Spleen (tissue), 7 donors: ENCODE measurements around the gene DDOST.

Experiments
- CTCF ChIP-seq, 11 experiments: fragments of 200-600 bp in 7 of 11; fragments of 450-650 bp in 4 of 11; sonication (generic) in 4 of 11; IDR thresholded peaks in 8 of 11; conservative IDR thresholded peaks in 3 of 11; 1 replicate in 7 of 11; 2 replicates in 4 of 11; pipeline versions ENCODE4 v1.4.0 to v1.8.0; 2016 to 2021; ENCODE audit warnings: antibody characterized with exemption in 11 of 11, inconsistent platforms in 4 of 11, mild to moderate bottlenecking in 1 of 11
- POLR2AphosphoS5 ChIP-seq, 3 donors: sonication (generic); formaldehyde crosslinking; IDR thresholded peaks; one replicate each; pipeline ENCODE4 v1.5.1; 2017; ENCODE audit warnings: antibody characterized with exemption in 3 of 3
- donor health status: DM: no; HTN: no; CAD: no; lungs with moderate emphysema.
- donor health status: DM: no; HTN: no; CAD: no.
- donor health status: DM: no; HTN: no; CAD: no.

GRCh38 chr1:20626098-20626427 is 35.1 kb downstream of the DDOST start:
- no peak for TF ChIP-seq CTCF (IDR thresholded peaks at IDR 0.05 in 8 of 11, conservative IDR thresholded peaks at IDR 0.05 in 3 of 11)
- TF ChIP-seq POLR2AphosphoS5 (IDR thresholded peaks at IDR 0.05), result no peak
